Epithelial cell of esophagus (primary cell): ENCODE data around the gene PRCD.
"Not testable (repeated sequence)": the region's sequence is repeated elsewhere in the genome, so short reads cannot be mapped to it uniquely, and the experiment has no call there.

Experiments
- DNase-seq: peaks from one replicate; pipeline ENCODE4 v3.0.0; 2010; ENCODE audit warnings: low read depth
- H3K4me3 ChIP-seq: 2 replicates; pipeline ENCODE4 v1.5.1; 2011; ENCODE audit warnings: mild to moderate bottlenecking, low read length, control low read depth
- CTCF ChIP-seq: IDR thresholded peaks from 2 replicates; pipeline ENCODE4 v1.5.1; 2011; ENCODE audit warnings: low read depth, mild to moderate bottlenecking, low read length, control low read depth, inconsistent platforms; ENCODE audit not compliant: insufficient read depth; ENCODE audit errors: missing control alignments

The PRCD gene

GRCh38 chr17:76506408-76507345, 33.2 kb upstream of the PRCD start:
- peak; percentile 68 for DNase-seq
- no peak overlapping the region for H3K4me3 ChIP-seq
- TF ChIP-seq CTCF, result peak; percentile 86

GRCh38 chr17:76508472-76509063, 31.3 kb upstream of the PRCD start:
- not testable (repeated sequence) for DNase-seq, H3K4me3 ChIP-seq

DNA sequence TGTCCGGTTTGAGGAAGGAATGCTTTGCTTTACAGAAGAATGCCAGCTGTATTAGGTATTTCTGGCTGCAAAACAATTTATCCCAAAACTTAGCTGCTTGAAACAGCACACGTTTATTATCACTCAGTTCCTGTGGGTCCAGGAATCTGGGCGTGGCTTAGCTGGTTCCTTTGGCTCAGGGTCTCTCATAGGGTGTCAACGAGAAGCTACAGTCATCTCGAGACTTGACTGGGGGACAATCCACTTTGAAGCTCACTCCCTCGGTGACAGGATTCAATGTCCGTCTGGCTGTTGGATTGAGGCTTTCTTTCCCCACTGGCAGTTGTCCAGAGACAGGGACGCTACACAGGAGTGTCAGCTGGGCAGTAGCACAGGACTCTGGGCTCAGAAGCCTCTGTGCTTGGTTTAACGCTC, 29.0 kb upstream of the PRCD start:
- no peak for DNase-seq
- H3K4me3 ChIP-seq, result no peak overlapping the region
- TF ChIP-seq CTCF, result no peak

DNA sequence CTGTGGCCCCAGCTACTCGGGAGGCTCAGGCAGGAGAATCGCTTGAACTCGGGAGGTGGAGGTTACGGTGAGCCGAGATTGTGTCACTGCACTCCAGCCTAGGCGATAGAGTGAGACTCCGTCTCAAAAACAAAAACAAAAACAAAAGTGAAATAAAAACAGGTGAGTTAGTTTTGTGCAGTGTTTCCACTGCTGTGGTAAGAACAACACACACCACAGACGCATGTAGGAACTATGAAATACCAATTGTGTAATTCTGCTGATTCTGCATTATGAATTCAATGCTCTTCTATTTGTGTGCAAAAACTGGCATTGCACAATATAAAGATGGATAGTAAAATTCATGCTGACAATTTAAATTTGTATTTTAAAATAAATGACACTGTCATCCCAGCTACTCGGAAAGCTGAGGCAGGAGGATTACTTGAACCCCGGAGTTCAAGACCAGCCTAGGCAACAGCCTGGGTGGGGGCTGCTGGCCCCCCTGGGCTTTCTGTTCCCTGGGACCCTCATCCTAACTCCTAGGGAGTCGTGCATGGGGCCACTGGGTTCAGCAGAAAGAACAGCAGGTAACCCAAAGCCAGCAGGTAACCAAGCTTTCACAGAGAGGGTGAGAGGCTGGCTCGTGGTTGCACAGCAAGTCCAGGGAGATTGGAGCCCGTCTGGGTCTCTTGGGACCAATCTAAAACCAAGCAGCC, 28.0 kb upstream of the PRCD start:
- DNase-seq, result no peak
- no peak overlapping the region for H3K4me3 ChIP-seq
- TF ChIP-seq CTCF, result no peak

- DNase-seq, result no peak
- H3K4me3 ChIP-seq, result no peak overlapping the region
- no peak for TF ChIP-seq CTCF
Observed at GRCh38 chr17:76512366-76513305, 27.2 kb upstream of the PRCD start.

DNA sequence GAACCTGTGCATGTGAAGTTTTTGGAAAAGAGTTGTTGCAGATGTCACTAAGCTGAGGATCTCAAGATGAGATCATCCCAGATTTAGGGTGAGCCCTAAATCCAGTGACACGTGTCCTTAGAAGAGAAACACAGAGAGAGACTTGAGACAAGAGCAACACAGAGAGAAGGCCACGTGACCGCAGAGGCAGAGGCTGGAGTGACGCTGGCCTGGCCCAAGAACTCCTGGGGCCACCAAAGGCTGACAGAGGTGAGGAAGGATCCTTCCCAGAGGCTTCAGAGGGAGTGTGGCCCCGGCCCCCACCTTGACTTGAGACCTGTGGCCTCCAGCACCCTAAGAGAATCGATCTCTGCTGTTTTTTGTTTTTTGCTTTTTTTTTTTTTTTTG, 26.5 kb upstream of the PRCD start:
- H3K4me3 ChIP-seq, result no peak overlapping the region
- no peak for DNase-seq
- no peak for TF ChIP-seq CTCF

- not testable (repeated sequence) for DNase-seq, H3K4me3 ChIP-seq
Observed at GRCh38 chr17:76514355-76514754, 25.5 kb upstream of the PRCD start.
